DOHH2 (cell line): ENCODE data around the gene CHRM4.
A peak's percentile ranks its signal among the peaks of the same experiment; 100 is the strongest.

Source experiments
- H3F3A ChIP-seq: fragments of 200-600 bp; sonication (generic), shearing (Covaris generic); 2 replicates; pipeline ENCODE4 v1.6.0; 2016; ENCODE audit warnings: antibody characterized with exemption, mild to moderate bottlenecking; ENCODE audit not compliant: control insufficient read depth, insufficient read depth
- H3K27ac ChIP-seq: fragments of 200-600 bp; sonication (generic); 2 replicates; pipeline ENCODE4 v1.5.1; 2014; ENCODE audit warnings: low read depth, mild to moderate bottlenecking, low read length, moderate library complexity
- H3K27me3 ChIP-seq: fragments of 200-600 bp; sonication (generic); 2 replicates; pipeline ENCODE4 v1.6.1; 2014; ENCODE audit warnings: mild to moderate bottlenecking, low read length, mixed read lengths; ENCODE audit not compliant: control insufficient read depth
- H3K36me3 ChIP-seq: fragments of 200-600 bp; sonication (generic); 2 replicates; pipeline ENCODE4 v1.6.1; 2014; ENCODE audit warnings: mild to moderate bottlenecking, low read length, moderate library complexity, mixed read lengths; ENCODE audit not compliant: control insufficient read depth
- H3K4me1 ChIP-seq: fragments of 200-600 bp; sonication (generic); 2 replicates; pipeline ENCODE4 v1.6.1; 2014; ENCODE audit warnings: mild to moderate bottlenecking, low read length, mixed read lengths; ENCODE audit not compliant: control insufficient read depth
- H3K4me2 ChIP-seq: fragments of 200-600 bp; sonication (generic); 2 replicates; pipeline ENCODE4 v1.6.0; 2014; ENCODE audit warnings: mild to moderate bottlenecking, low read length, moderate library complexity
- H3K4me3 ChIP-seq: fragments of 200-600 bp; sonication (generic); 2 replicates; pipeline ENCODE4 v1.5.1; 2014; ENCODE audit warnings: mild to moderate bottlenecking, low read length, mixed read lengths
- H3K79me2 ChIP-seq: fragments of 200-600 bp; sonication (generic); 2 replicates; pipeline ENCODE4 v1.6.1; 2014; ENCODE audit warnings: mild to moderate bottlenecking, low read length, mixed read lengths; ENCODE audit not compliant: control insufficient read depth
- H3K9me2 ChIP-seq: fragments of 200-600 bp; sonication (generic); replicated peaks from 2 replicates; pipeline ENCODE4 v1.6.1; 2014; ENCODE audit warnings: mild to moderate bottlenecking, low read length, mixed read lengths; ENCODE audit not compliant: control insufficient read depth
- H3K9me3 ChIP-seq: fragments of 200-600 bp; sonication (generic); 2 replicates; pipeline ENCODE4 v1.6.1; 2014; ENCODE audit warnings: antibody characterized with exemption, low read length, mixed read lengths; ENCODE audit not compliant: control insufficient read depth, insufficient read depth
- H4K20me1 ChIP-seq: fragments of 200-600 bp; sonication (generic); 2 replicates; pipeline ENCODE4 v1.6.0; 2014; ENCODE audit warnings: low read depth, mild to moderate bottlenecking, antibody characterized with exemption, low read length, moderate library complexity; ENCODE audit not compliant: control insufficient read depth, insufficient read depth
- EZH2phosphoT487 ChIP-seq: fragments of 200-600 bp; sonication (generic); IDR thresholded peaks from 2 replicates; pipeline ENCODE4 v1.6.1; 2017; ENCODE audit warnings: borderline replicate concordance, mild to moderate bottlenecking, antibody characterized with exemption, low read length, moderate library complexity, mixed read lengths
- TF ChIP-seq, protein P1 (sequence below): fragments of 200-600 bp; sonication (generic); IDR thresholded peaks from one replicate; pipeline ENCODE4 v1.5.1; 2014; ENCODE audit warnings: antibody characterized with exemption, mild to moderate bottlenecking, low read depth, low read length; ENCODE audit not compliant: poor library complexity, severe bottlenecking

Gene CHRM4

DNA sequence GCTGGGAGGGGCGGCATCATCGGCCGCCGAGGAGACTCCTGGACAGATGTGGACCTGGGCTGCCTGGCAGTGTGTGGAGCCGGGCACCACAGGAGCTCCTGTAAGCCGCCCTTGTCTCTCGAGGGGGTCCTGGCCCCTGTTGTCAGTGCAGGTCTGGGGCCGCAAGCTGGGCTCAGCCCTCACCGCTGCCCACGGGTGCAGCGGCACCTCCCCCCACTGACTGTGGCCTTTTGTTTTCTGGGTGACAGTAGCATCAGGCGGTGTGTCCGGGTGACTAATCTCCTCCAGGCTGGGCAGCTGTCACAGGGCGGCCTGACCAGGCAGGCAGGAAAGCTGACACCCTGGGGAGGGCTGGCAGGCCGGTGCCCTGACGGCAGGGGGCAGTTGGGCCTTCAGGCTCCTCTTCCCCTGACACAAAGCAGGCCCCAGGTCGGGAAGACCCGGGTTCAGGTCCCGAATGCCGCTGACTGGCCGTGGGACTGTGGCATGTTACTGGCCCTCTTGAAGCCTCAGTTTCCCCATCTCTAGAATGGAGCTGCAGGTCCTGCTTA is 28.0 kb downstream of the CHRM4 start:
- H4K20me1 ChIP-seq, result peaks cover 6% of the 10 kb centered on the region; the same call in 1 of the 2 replicates
- H3K27ac ChIP-seq, result no peak overlapping the region
- no peaks in the 10 kb centered on the region for H3K27me3 ChIP-seq
- H3K4me1 ChIP-seq, result peaks cover 26% of the 10 kb centered on the region
- no peak overlapping the region for H3K4me2 ChIP-seq
- TF ChIP-seq EZH2phosphoT487, result no peak
- TF ChIP-seq, protein P1, sequence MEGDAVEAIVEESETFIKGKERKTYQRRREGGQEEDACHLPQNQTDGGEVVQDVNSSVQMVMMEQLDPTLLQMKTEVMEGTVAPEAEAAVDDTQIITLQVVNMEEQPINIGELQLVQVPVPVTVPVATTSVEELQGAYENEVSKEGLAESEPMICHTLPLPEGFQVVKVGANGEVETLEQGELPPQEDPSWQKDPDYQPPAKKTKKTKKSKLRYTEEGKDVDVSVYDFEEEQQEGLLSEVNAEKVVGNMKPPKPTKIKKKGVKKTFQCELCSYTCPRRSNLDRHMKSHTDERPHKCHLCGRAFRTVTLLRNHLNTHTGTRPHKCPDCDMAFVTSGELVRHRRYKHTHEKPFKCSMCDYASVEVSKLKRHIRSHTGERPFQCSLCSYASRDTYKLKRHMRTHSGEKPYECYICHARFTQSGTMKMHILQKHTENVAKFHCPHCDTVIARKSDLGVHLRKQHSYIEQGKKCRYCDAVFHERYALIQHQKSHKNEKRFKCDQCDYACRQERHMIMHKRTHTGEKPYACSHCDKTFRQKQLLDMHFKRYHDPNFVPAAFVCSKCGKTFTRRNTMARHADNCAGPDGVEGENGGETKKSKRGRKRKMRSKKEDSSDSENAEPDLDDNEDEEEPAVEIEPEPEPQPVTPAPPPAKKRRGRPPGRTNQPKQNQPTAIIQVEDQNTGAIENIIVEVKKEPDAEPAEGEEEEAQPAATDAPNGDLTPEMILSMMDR, result no peak
- no peaks in the 10 kb centered on the region for H3K9me2 ChIP-seq
- no peaks in the 10 kb centered on the region for H3K9me3 ChIP-seq
- H3K36me3 ChIP-seq, result peaks cover 12% of the 10 kb centered on the region
- no peak overlapping the region for H3K4me3 ChIP-seq
- peaks cover 40% of the 10 kb centered on the region for H3K79me2 ChIP-seq
- H3F3A ChIP-seq, result peaks cover 8% of the 10 kb centered on the region

- H3K4me3 ChIP-seq, result no peak overlapping the region
- H3K9me2 ChIP-seq, result no peaks in the 10 kb centered on the region
- no peaks in the 10 kb centered on the region for H3K27me3 ChIP-seq
- H3K36me3 ChIP-seq, result peaks cover 6% of the 10 kb centered on the region
- peaks cover 26% of the 10 kb centered on the region for H3K4me1 ChIP-seq
- H3K27ac ChIP-seq, result no peak overlapping the region
- peaks cover 8% of the 10 kb centered on the region for H3F3A ChIP-seq
- TF ChIP-seq, protein P1, result no peak
- no peak for TF ChIP-seq EZH2phosphoT487
- peaks cover 40% of the 10 kb centered on the region for H3K79me2 ChIP-seq
- peak overlapping the region; percentile 93; the same call in 1 of the 2 replicates for H3K4me2 ChIP-seq
- H3K9me3 ChIP-seq, result no peaks in the 10 kb centered on the region
- H4K20me1 ChIP-seq, result peaks cover 2% of the 10 kb centered on the region; the same call in 1 of the 2 replicates
Measured at GRCh38 chr11:46363031-46363407, 28.6 kb downstream of the CHRM4 start.

GRCh38 chr11:46362156-46363030 is 29.2 kb downstream of the CHRM4 start:
- peak overlapping the region; percentile 75 for H3K4me3 ChIP-seq
- peak overlapping the region; percentile 56; the same call in 1 of the 2 replicates for H3K27ac ChIP-seq
- H3K9me2 ChIP-seq, result no peaks in the 10 kb centered on the region
- no peaks in the 10 kb centered on the region for H3K9me3 ChIP-seq
- peaks cover 8% of the 10 kb centered on the region for H3F3A ChIP-seq
- H3K4me2 ChIP-seq, result peak overlapping the region; percentile 93
- no peak for TF ChIP-seq EZH2phosphoT487
- TF ChIP-seq, protein P1, result no peak
- H3K36me3 ChIP-seq, result peaks cover 3% of the 10 kb centered on the region; the same call in 1 of the 2 replicates
- H3K27me3 ChIP-seq, result no peaks in the 10 kb centered on the region
- H3K79me2 ChIP-seq, result peaks cover 45% of the 10 kb centered on the region
- H4K20me1 ChIP-seq, result no peaks in the 10 kb centered on the region; the same call in 1 of the 2 replicates
- H3K4me1 ChIP-seq, result peaks cover 26% of the 10 kb centered on the region
